NB4 (cell line): ENCODE results near the gene TUBGCP5.

ENCODE experiments used
- MYC ChIP-seq: IDR thresholded peaks from 2 replicates; pipeline ENCODE4 v1.6.1; 2011; ENCODE audit warnings: low read depth, low read length
- POLR2A ChIP-seq: IDR thresholded peaks from 2 replicates; pipeline ENCODE4 v1.6.1; 2011; ENCODE audit warnings: mild to moderate bottlenecking; ENCODE audit not compliant: insufficient read length; ENCODE audit errors: extremely low read depth
- TF ChIP-seq, protein P1 (sequence below): IDR thresholded peaks from one replicate; pipeline ENCODE4 v1.5.1; 2012; ENCODE audit warnings: low read depth, low read length

DNA sequence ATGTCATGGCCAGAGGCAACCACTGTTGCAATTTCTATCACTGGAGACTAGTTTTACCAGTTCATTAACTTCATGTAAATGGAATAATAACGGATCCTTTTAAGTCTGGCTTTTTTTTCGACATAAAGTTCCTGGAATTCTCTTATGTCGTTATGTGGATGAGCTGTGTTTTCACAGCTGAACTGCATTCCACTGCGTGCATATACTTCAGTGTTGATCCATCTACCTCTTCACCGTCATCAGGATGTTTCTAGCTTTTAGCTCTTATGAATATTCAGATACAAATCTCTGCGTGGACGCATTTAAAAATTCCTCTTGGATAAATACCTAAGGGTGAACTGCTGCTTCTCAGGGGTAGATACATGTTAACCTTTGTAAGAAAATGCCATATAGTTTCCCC, 43.6 kb downstream of the TUBGCP5 start:
- TF ChIP-seq MYC (no peak), POLR2A (no peak)
- TF ChIP-seq, protein P1, sequence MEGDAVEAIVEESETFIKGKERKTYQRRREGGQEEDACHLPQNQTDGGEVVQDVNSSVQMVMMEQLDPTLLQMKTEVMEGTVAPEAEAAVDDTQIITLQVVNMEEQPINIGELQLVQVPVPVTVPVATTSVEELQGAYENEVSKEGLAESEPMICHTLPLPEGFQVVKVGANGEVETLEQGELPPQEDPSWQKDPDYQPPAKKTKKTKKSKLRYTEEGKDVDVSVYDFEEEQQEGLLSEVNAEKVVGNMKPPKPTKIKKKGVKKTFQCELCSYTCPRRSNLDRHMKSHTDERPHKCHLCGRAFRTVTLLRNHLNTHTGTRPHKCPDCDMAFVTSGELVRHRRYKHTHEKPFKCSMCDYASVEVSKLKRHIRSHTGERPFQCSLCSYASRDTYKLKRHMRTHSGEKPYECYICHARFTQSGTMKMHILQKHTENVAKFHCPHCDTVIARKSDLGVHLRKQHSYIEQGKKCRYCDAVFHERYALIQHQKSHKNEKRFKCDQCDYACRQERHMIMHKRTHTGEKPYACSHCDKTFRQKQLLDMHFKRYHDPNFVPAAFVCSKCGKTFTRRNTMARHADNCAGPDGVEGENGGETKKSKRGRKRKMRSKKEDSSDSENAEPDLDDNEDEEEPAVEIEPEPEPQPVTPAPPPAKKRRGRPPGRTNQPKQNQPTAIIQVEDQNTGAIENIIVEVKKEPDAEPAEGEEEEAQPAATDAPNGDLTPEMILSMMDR: no peak
